K562 (cell line): ENCODE results near the gene OARD1. TPM values are rescaled to one million over a fixed set of nuclear protein-coding genes. Genes with fewer than 3 reads are reported as not detected.

Source experiments
- ATAC-seq: fragments of 200-7000 bp; cut with Tn5 transposase; 3 replicates; pipeline ENCODE4 v1.9.1; 2020; ENCODE audit warnings: moderate library complexity
- BruUV-seq: library from RNA; stranded (reverse); fragments of 400-500 nt; replicated peaks from 2 replicates; lab custom pipeline; 2021; lab: Mats Ljungman, UMichigan
- CTCF ChIA-PET: fragments of 300-600 bp; formaldehyde crosslinking; extraction: SDS; loops from one replicate; lab custom pipeline; 2021; ENCODE audit warnings: low intra/inter-chr PET ratio; lab: Yijun Ruan, JAX
- POLR2A ChIA-PET: fragments of 300-600, 350-650 bp; sonication (Branson Sonifier 250); formaldehyde crosslinking; extraction: SDS; loops from one replicate; lab custom pipeline; 2021; ENCODE audit warnings: antibody characterized with exemption, inconsistent platforms; lab: Yijun Ruan, JAX
- DNase-seq, 4 experiments: peaks; one replicate each; pipeline versions ENCODE4 v3.0.0 to v3.0.0-alpha.2; 2011 to 2018; ENCODE audit warnings: low spot score in 3 of 4, mixed read lengths in 3 of 4; ENCODE audit errors: extremely low read depth in 1 of 4
- FAIRE-seq: peaks from 2 replicates; lab custom pipeline; 2011; peaks lifted over from hg19 to GRCh38; lab: Jason Lieb, UNC
- H2AFZ ChIP-seq: 2 replicates; pipeline ENCODE4 v1.6.0; 2011; ENCODE audit warnings: low read depth, low read length, control low read depth, inconsistent platforms
- H3K27ac ChIP-seq: fragments of 200-600 bp; 3 replicates; pipeline ENCODE4 v1.8.0; 2011; ENCODE audit warnings: low read depth, mild to moderate bottlenecking, control low read depth, inconsistent platforms, low read length, moderate library complexity, mixed read lengths; ENCODE audit errors: extremely low read depth
- H3K27me3 ChIP-seq, 2 experiments: fragments of 300-600 bp in 1 of 2; 2 replicates in 1 of 2; 3 replicates in 1 of 2; pipeline versions ENCODE4 v1.6.0 to v1.8.0; 2011; ENCODE audit warnings: inconsistent platforms in 2 of 2, low read length in 2 of 2, mild to moderate bottlenecking in 1 of 2, mixed read lengths in 1 of 2, moderate library complexity in 1 of 2; ENCODE audit not compliant: control insufficient read depth in 2 of 2, insufficient read depth in 2 of 2
- H3K36me3 ChIP-seq: fragments of 300-600 bp; 3 replicates; pipeline ENCODE4 v1.8.0; 2011; ENCODE audit warnings: mild to moderate bottlenecking, low read length, inconsistent platforms; ENCODE audit not compliant: control insufficient read depth, insufficient read depth
- H3K4me1 ChIP-seq, 2 experiments: fragments of 200-600 bp in 1 of 2; replicated peaks in 1 of 2; 2 replicates in 1 of 2; 3 replicates in 1 of 2; pipeline versions ENCODE4 v1.5.1 to v1.8.0; 2011; ENCODE audit warnings: inconsistent platforms in 2 of 2, low read length in 2 of 2, mild to moderate bottlenecking in 1 of 2, mixed read lengths in 1 of 2, moderate library complexity in 1 of 2; ENCODE audit not compliant: control insufficient read depth in 2 of 2, insufficient read depth in 2 of 2
- H3K4me2 ChIP-seq: 2 replicates; pipeline ENCODE4 v1.6.1; 2011; ENCODE audit warnings: low read length, control low read depth, inconsistent platforms, mixed read lengths; ENCODE audit not compliant: insufficient read depth
- H3K4me3 ChIP-seq: fragments of 200-600 bp; sonication (generic), shearing (Covaris generic); 2 replicates; pipeline ENCODE4 v1.5.1; 2016; ENCODE audit warnings: control low read depth, inconsistent platforms
- H3K79me2 ChIP-seq: fragments of 200-600 bp; 3 replicates; pipeline ENCODE4 v1.8.0; 2011; ENCODE audit warnings: low read length, inconsistent platforms; ENCODE audit not compliant: control insufficient read depth, insufficient read depth
- H3K9ac ChIP-seq, 2 experiments: 2 replicates each; pipeline versions ENCODE4 v1.6.0 to v1.6.1; 2011; ENCODE audit warnings: low read depth in 2 of 2, low read length in 2 of 2, control low read depth in 1 of 2, inconsistent platforms in 1 of 2, mild to moderate bottlenecking in 1 of 2, mixed read lengths in 1 of 2; ENCODE audit not compliant: insufficient read depth in 1 of 2
- H3K9me1 ChIP-seq: one replicate; pipeline ENCODE4 v1.6.0; 2011; ENCODE audit warnings: inconsistent platforms, mild to moderate bottlenecking, low read length, moderate library complexity; ENCODE audit not compliant: control insufficient read depth, insufficient read depth
- H3K9me3 ChIP-seq: replicated peaks from 2 replicates; pipeline ENCODE4 v1.5.1; 2011; ENCODE audit warnings: low read depth, low read length, inconsistent platforms; ENCODE audit not compliant: control insufficient read depth, insufficient read depth
- H4K20me1 ChIP-seq: replicated peaks from 2 replicates; pipeline ENCODE4 v1.6.1; 2011; ENCODE audit warnings: low read length, inconsistent platforms, mixed read lengths; ENCODE audit not compliant: control insufficient read depth, insufficient read depth
- BRD9 ChIP-seq: fragments of 450-650 bp; IDR thresholded peaks from 2 replicates; pipeline ENCODE4 v1.6.1; 2018; ENCODE audit warnings: low read depth; ENCODE audit not compliant: partially characterized antibody
- CEBPZ ChIP-seq: fragments of 150-350 bp; IDR thresholded peaks from 2 replicates; pipeline ENCODE4 v1.6.1; 2014; ENCODE audit warnings: low read depth, mild to moderate bottlenecking, low read length, borderline replicate concordance
- DLX4 ChIP-seq: fragments of 250-450 bp; sonication (Bioruptor Pico); IDR thresholded peaks from 2 replicates; pipeline ENCODE4 v1.6.1; 2021; ENCODE audit warnings: mild to moderate bottlenecking
- DNMT1 ChIP-seq: fragments of 450-650 bp; IDR thresholded peaks from 2 replicates; pipeline ENCODE4 v1.6.1; 2016; ENCODE audit warnings: antibody characterized with exemption, mild to moderate bottlenecking
- GATA2 ChIP-seq: sonication (generic); formaldehyde crosslinking; IDR thresholded peaks from 2 replicates; pipeline ENCODE4 v1.4.0; 2020; ENCODE audit warnings: mild to moderate bottlenecking, missing genetic modification reagents
- MAX ChIP-seq: sonication (generic); formaldehyde crosslinking; IDR thresholded peaks from 2 replicates; pipeline ENCODE4 v1.9.0; 2022; ENCODE audit warnings: mild to moderate bottlenecking, missing genetic modification reagents
- NFE2L1 ChIP-seq: fragments of 450-650 bp; IDR thresholded peaks from 2 replicates; pipeline ENCODE4 v1.6.1; 2016; ENCODE audit warnings: missing genetic modification characterization, low read depth, mild to moderate bottlenecking, missing compliant biosample characterization, moderate library complexity, borderline replicate concordance
- POU5F1 ChIP-seq: fragments of 150-350 bp; IDR thresholded peaks from 2 replicates; pipeline ENCODE4 v1.6.1; 2014; ENCODE audit warnings: borderline replicate concordance, low read length, low read depth, mild to moderate bottlenecking; ENCODE audit not compliant: partially characterized antibody
- YBX1 ChIP-seq: fragments of 450-650 bp; IDR thresholded peaks from 2 replicates; pipeline ENCODE4 v1.7.1; 2016; ENCODE audit warnings: mild to moderate bottlenecking
- ZNF239 ChIP-seq: fragments of 250-450 bp; sonication (Bioruptor Pico); IDR thresholded peaks from 2 replicates; pipeline ENCODE4 v1.4.0; 2020; ENCODE audit warnings: mild to moderate bottlenecking
- WGBS: fragments of 100-300 bp; shearing (Covaris generic); methylation state at CpG from one replicate; pipeline ENCODE4 v1.1.6; 2016; ENCODE audit warnings: low coverage, mixed read lengths; ENCODE audit not compliant: insufficient coverage; ENCODE audit errors: missing lambda C conversion rate; 5-methylcytosine and 5-hydroxymethylcytosine counted together
- in situ Hi-C: fragments of 300-500 bp; cut with MboI; formaldehyde crosslinking; loops from 4 replicates; pipeline ENCODE4 v1.15.0; 2018; ENCODE audit warnings: inconsistent platforms, mixed read lengths
- intact Hi-C: fragments of 100-400 bp; cut with micrococcal nuclease; formaldehyde crosslinking; loops from 2 replicates; pipeline ENCODE4 v1.14.2; 2022
- polyA plus RNA-seq, 8 experiments: library from polyadenylated mRNA; depleted of rRNA in 4 of 8; stranded (reverse) in 5 of 8; unstranded in 3 of 8; fragments of >200 nt; fragmentation: Nextera tagmentation in 2 of 8; fragmentation: Illumina TruSeq in 1 of 8; extraction: Ambion mirVana in 2 of 8; extraction: Trizol in 1 of 8; gene quantifications; 2 replicates each; pipeline versions ENCODE4 v1.2.1 to v1.2.3, GENCODE V29; 2011 to 2014; ENCODE audit warnings: inconsistent platforms in 1 of 8, missing spikeins in 1 of 8
- total RNA-seq, 7 experiments: library from RNA; depleted of rRNA in 6 of 7; stranded (reverse); fragments of >200 nt in 6 of 7; fragmentation: Illumina TruSeq in 2 of 7; extraction: Trizol in 2 of 7; gene quantifications; 2 replicates each; pipeline versions ENCODE4 v1.2.1 to v1.2.3, GENCODE V29; 2011 to 2021; ENCODE audit warnings: low replicate concordance in 1 of 7

Gene OARD1
- total and polyA plus RNA-seq, 9 of the 15 experiments (the other 6 are each of a cell fraction or from before 2014, with no cell fraction given) = 43.4 to 88.3 (median 61.1) TPM

GRCh38 chr6:41111017-41111416 is 38.9 kb upstream of the OARD1 start:
- 0% methylated on average over 3 of the region's 3 CpGs for WGBS
- Histone ChIP-seq H3K4me1 (no peaks in the 10 kb centered on the region), H3K4me3 (no peak overlapping the region), H3K4me2 (no peak overlapping the region), H2AFZ (no peak overlapping the region), H3K9me3 (no peaks in the 10 kb centered on the region), H3K9ac (no peak overlapping the region), H3K27ac (no peak overlapping the region), H3K9me1 (no peaks in the 10 kb centered on the region), H4K20me1 (no peaks in the 10 kb centered on the region), H3K27me3 (peaks cover 13 to 20% of the 10 kb centered on the region in 2 experiments; a peak in 4 of 5 replicates), H3K36me3 (no peaks in the 10 kb centered on the region), H3K79me2 (no peaks in the 10 kb centered on the region)
- FAIRE-seq (peak; percentile 60), ATAC-seq (no peak), DNase-seq (no peak)
- no TSS peak for BruUV-seq
- POLR2A ChIA-PET = interaction anchor here (0.6 to 1.7 kb wide), 3 partner anchors 9 to 75 kb away, joined by 3 read pairs; no protein-coding TSS in a partner anchor
- in situ Hi-C loops = no loop called here
- no peak for TF ChIP-seq BRD9
- no peak for TF ChIP-seq ZNF239 (CRISPR knock-in tag)
- TF ChIP-seq MAX (CRISPR knock-in tag) = no peak
- TF ChIP-seq CEBPZ = no peak
- no peak for TF ChIP-seq DLX4
- TF ChIP-seq NFE2L1 (tag) = no peak
- no peak for TF ChIP-seq GATA2 (CRISPR knock-in tag)
- TF ChIP-seq DNMT1 = no peak
- TF ChIP-seq POU5F1 = no peak
- TF ChIP-seq YBX1 = no peak
- intact Hi-C loops = no loop called here
- CTCF ChIA-PET = no interaction called here
